ENCODE data around the gene ADAMTS1. TPM values are rescaled to one million over a fixed set of nuclear protein-coding genes. Genes with fewer than 3 reads are reported as not detected.

Gene ADAMTS1
- total RNA-seq, 2 donors from 2014 or later, result 0.31 TPM; not detected in 1

DNA sequence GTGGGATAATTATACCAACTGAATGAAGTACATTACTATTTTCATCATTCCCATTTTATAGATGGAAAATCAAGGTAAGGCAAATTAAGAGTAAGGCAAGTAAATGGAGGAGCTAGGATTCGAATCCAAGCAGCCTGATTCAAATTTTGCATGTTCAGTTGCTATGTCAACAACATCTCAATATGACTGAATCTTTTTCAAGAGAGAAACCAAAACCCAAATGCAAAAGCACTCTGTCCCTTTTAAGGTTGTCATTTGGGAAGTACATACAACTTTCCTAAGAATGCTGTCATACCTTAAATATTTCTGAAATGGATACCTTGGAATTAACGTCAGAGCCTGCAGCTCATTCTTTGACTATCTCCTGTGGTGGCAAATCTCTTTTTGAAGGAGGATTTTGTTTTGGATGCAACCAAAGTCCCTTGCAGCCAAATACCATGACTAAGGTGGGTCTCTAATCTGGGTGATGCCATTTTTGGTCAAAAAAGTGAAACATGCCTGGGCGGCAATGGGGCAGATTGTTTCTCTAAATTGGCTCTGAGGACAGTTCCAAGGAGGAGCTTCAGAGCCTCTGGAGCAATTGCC lies 25.4 kb downstream of the ADAMTS1 start:
- Mint-ChIP-seq H3K27ac (no peak overlapping the region), H3K27me3 (ENCODE audit: low read depth) (no peaks in the 10 kb centered on the region), H3K4me1 (ENCODE audit: low read depth) (no peaks in the 10 kb centered on the region), H3K4me3 (no peak overlapping the region), H3K9me3 (peaks cover 2 to 4% of the 10 kb centered on the region in 2 donors), H3K36me3 (ENCODE audit: insufficient read depth in 2 of 2) (peaks cover 0 to 2% of the 10 kb centered on the region in 2 donors)
- ATAC-seq (replicated peaks in 1 of 2), result no peak
- no peak for DNase-seq

GRCh38 chr21:26818906-26819305 lies 26.3 kb downstream of the ADAMTS1 start:
- no peak overlapping the region for H3K4me3 Mint-ChIP-seq
- H3K4me1 Mint-ChIP-seq (ENCODE audit: low read depth), result no peaks in the 10 kb centered on the region
- ATAC-seq (replicated peaks in 1 of 2) (no peak), DNase-seq (no peak)
- no peaks in the 10 kb centered on the region for H3K27me3 Mint-ChIP-seq (ENCODE audit: low read depth)
- peaks cover 0 to 2% of the 10 kb centered on the region in 2 donors for H3K36me3 Mint-ChIP-seq (ENCODE audit: insufficient read depth in 2 of 2)
- peaks cover 2% of the 10 kb centered on the region in 2 donors for H3K9me3 Mint-ChIP-seq
- no peak overlapping the region for H3K27ac Mint-ChIP-seq

- ATAC-seq (replicated peaks in 1 of 2), result no peak
- Mint-ChIP-seq H3K9me3 (no peaks in the 10 kb centered on the region), H3K36me3 (ENCODE audit: insufficient read depth in 2 of 2) (no peaks in the 10 kb centered on the region), H3K4me3 (no peak overlapping the region), H3K4me1 (ENCODE audit: low read depth) (no peaks in the 10 kb centered on the region), H3K27me3 (ENCODE audit: low read depth) (peaks cover 4% of the 10 kb centered on the region), H3K27ac (no peak overlapping the region)
- no peak for DNase-seq
These were observed 30.0 kb downstream of the ADAMTS1 start for GRCh38 chr21:26815197-26815596.

DNA sequence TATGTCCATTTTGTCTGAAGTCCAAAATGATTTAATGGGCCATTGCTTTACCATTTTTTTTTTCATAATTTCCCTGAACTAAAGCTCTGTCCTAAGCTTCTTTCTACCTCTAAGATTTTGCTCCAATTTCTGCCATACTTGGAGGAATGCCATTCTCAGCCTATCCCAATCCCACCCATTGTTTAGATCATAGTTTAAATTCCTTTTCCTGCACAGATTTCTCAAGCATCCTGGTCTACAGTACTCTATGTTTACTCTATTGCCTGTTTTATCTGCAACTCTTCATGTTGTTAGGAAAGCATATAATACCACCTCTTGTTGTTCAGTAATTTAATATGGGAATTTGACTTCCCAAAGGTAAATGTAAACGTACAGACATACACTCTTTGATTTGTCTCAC lies 30.8 kb downstream of the ADAMTS1 start:
- H3K27ac Mint-ChIP-seq, result no peak overlapping the region
- H3K4me1 Mint-ChIP-seq (ENCODE audit: low read depth), result no peaks in the 10 kb centered on the region
- no peaks in the 10 kb centered on the region for H3K36me3 Mint-ChIP-seq (ENCODE audit: insufficient read depth in 2 of 2)
- no peaks in the 10 kb centered on the region for H3K9me3 Mint-ChIP-seq
- peaks cover 4% of the 10 kb centered on the region for H3K27me3 Mint-ChIP-seq (ENCODE audit: low read depth)
- no peak overlapping the region for H3K4me3 Mint-ChIP-seq
- ATAC-seq (replicated peaks in 1 of 2) (no peak), DNase-seq (no peak)

DNA sequence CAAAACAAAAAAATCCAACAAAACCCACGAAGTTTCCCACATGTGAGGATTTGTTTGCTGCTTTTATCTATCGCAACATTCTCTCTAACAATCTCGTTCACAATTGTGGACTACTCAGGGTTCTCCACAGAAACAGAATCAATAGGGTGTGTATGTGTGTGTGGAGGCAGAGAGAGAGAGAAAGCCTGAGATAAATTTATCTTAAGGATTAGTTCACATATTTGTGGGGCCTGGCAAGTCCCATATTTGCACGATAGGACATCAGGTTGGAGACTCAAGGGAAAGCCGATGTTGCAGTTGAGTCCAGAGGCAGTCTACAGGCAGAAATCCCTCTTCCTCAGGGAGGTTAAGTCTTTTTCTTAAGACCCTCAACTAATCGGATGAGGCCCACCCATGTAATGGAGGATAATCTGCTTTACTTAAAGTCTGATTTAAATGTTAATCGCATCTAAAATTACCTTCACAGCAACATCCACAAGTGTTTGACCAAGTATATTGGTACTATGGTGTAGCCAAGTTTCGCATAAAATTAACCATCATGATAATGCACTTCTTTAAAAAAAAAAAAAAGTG lies 31.7 kb downstream of the ADAMTS1 start:
- H3K4me3 Mint-ChIP-seq, result no peak overlapping the region
- ATAC-seq (replicated peaks in 1 of 2) (no peak), DNase-seq (no peak)
- H3K36me3 Mint-ChIP-seq (ENCODE audit: insufficient read depth in 2 of 2), result no peaks in the 10 kb centered on the region
- H3K27ac Mint-ChIP-seq, result no peak overlapping the region
- H3K27me3 Mint-ChIP-seq (ENCODE audit: low read depth), result peaks cover 4% of the 10 kb centered on the region
- H3K9me3 Mint-ChIP-seq, result no peaks in the 10 kb centered on the region
- H3K4me1 Mint-ChIP-seq (ENCODE audit: low read depth), result no peaks in the 10 kb centered on the region

- DNase-seq (no peak), ATAC-seq (replicated peaks in 1 of 2) (no peak)
- Mint-ChIP-seq H3K27me3 (ENCODE audit: low read depth) (peaks cover 4% of the 10 kb centered on the region), H3K4me3 (no peak overlapping the region), H3K9me3 (no peaks in the 10 kb centered on the region), H3K36me3 (ENCODE audit: insufficient read depth in 2 of 2) (no peaks in the 10 kb centered on the region), H3K4me1 (ENCODE audit: low read depth) (no peaks in the 10 kb centered on the region), H3K27ac (no peak overlapping the region)
These were observed 33.0 kb downstream of the ADAMTS1 start for GRCh38 chr21:26812173-26812572.

DNA sequence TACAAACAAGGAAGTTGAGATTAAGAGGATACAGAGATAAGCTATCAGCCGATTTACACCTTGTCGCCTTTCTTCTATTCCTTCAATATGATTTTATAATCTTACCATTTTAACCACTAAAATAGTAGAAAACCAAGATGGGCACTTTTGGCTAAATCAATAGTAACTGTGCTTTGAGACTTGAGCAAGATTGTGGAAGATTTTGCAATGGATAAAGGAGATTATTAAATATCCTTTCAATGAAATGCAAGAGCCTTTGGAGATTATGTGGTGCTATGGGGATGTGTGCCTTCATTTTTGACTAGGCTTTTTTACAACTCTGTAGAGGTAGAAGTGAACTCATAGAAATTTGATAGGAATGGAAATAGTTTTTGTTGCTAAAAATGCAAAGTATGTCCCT lies 33.7 kb downstream of the ADAMTS1 start:
- no peak for ATAC-seq (replicated peaks in 1 of 2)
- no peak overlapping the region for H3K27ac Mint-ChIP-seq
- H3K27me3 Mint-ChIP-seq (ENCODE audit: low read depth), result peaks cover 4% of the 10 kb centered on the region
- no peaks in the 10 kb centered on the region for H3K36me3 Mint-ChIP-seq (ENCODE audit: insufficient read depth in 2 of 2)
- no peaks in the 10 kb centered on the region for H3K9me3 Mint-ChIP-seq
- DNase-seq, result no peak
- no peaks in the 10 kb centered on the region for H3K4me1 Mint-ChIP-seq (ENCODE audit: low read depth)
- H3K4me3 Mint-ChIP-seq, result no peak overlapping the region

- H3K36me3 Mint-ChIP-seq (ENCODE audit: insufficient read depth in 2 of 2), result no peaks in the 10 kb centered on the region
- H3K9me3 Mint-ChIP-seq, result no peaks in the 10 kb centered on the region
- H3K4me1 Mint-ChIP-seq (ENCODE audit: low read depth), result no peaks in the 10 kb centered on the region
- no peak overlapping the region for H3K27ac Mint-ChIP-seq
- H3K4me3 Mint-ChIP-seq, result no peak overlapping the region
- ATAC-seq (replicated peaks in 1 of 2) (no peak), DNase-seq (no peak)
- H3K27me3 Mint-ChIP-seq (ENCODE audit: low read depth), result peaks cover 4% of the 10 kb centered on the region
These were observed 34.4 kb downstream of the ADAMTS1 start for GRCh38 chr21:26810676-26811415.

- H3K27me3 Mint-ChIP-seq (ENCODE audit: low read depth), result peaks cover 4% of the 10 kb centered on the region
- no peak overlapping the region for H3K27ac Mint-ChIP-seq
- no peaks in the 10 kb centered on the region for H3K9me3 Mint-ChIP-seq
- no peaks in the 10 kb centered on the region for H3K4me1 Mint-ChIP-seq (ENCODE audit: low read depth)
- DNase-seq (no peak), ATAC-seq (replicated peaks in 1 of 2) (no peak)
- no peaks in the 10 kb centered on the region for H3K36me3 Mint-ChIP-seq (ENCODE audit: insufficient read depth in 2 of 2)
- no peak overlapping the region for H3K4me3 Mint-ChIP-seq
These were observed 34.9 kb downstream of the ADAMTS1 start for GRCh38 chr21:26810266-26810665.

GRCh38 chr21:26809745-26810144 lies 35.5 kb downstream of the ADAMTS1 start:
- ATAC-seq (replicated peaks in 1 of 2), result no peak
- no peaks in the 10 kb centered on the region for H3K36me3 Mint-ChIP-seq (ENCODE audit: insufficient read depth in 2 of 2)
- H3K9me3 Mint-ChIP-seq, result no peaks in the 10 kb centered on the region
- no peak overlapping the region for H3K4me3 Mint-ChIP-seq
- H3K27me3 Mint-ChIP-seq (ENCODE audit: low read depth), result peaks cover 4% of the 10 kb centered on the region
- no peak for DNase-seq
- H3K27ac Mint-ChIP-seq, result no peak overlapping the region
- H3K4me1 Mint-ChIP-seq (ENCODE audit: low read depth), result no peaks in the 10 kb centered on the region

GRCh38 chr21:26806801-26807295 lies 38.4 kb downstream of the ADAMTS1 start:
- DNase-seq, result no peak
- no peak overlapping the region for H3K27ac Mint-ChIP-seq
- no peaks in the 10 kb centered on the region for H3K4me1 Mint-ChIP-seq (ENCODE audit: low read depth)
- peak in 1 of 2 donors; percentile 20 for ATAC-seq (replicated peaks in 1 of 2)
- no peaks in the 10 kb centered on the region for H3K36me3 Mint-ChIP-seq (ENCODE audit: insufficient read depth in 2 of 2)
- H3K9me3 Mint-ChIP-seq, result no peaks in the 10 kb centered on the region
- no peaks in the 10 kb centered on the region for H3K27me3 Mint-ChIP-seq (ENCODE audit: low read depth)
- no peak overlapping the region for H3K4me3 Mint-ChIP-seq

DNA sequence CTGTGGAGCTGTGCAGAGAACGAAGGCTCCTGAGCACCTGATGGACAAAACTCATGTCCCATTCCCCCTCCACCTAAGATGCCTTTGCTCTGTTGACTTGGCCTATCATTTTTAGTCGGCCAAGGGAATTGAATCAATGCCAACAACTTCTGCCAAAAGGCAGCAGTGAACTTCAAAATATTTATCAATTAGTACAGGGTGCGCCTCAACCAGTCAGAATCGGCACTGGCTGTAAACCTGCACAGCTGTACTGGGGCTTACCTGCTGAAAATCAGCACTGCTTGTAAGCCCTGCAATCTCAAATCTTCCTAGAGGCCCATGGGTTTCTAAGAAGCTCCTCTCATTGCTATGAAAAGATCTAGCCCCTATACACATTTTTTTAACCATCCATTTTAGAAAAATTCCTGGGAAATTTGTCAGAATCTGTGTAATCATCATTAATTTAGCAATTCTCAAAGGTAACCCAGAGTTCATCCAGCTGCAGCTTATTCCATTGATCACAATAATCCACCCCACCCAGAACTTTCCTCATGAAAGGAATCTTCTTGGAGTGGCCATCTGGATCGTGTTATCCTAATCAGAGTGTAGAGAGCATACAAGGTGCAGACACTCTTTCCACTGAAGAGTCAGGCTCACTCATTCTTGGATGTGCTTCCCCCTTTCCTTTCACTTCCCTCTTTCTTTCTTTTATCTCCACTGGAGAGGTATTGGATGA lies 40.2 kb downstream of the ADAMTS1 start:
- Mint-ChIP-seq H3K4me3 (no peak overlapping the region), H3K4me1 (ENCODE audit: low read depth) (no peaks in the 10 kb centered on the region), H3K27me3 (ENCODE audit: low read depth) (peaks cover 5% of the 10 kb centered on the region), H3K27ac (no peak overlapping the region), H3K9me3 (no peaks in the 10 kb centered on the region), H3K36me3 (ENCODE audit: insufficient read depth in 2 of 2) (no peaks in the 10 kb centered on the region)
- DNase-seq (no peak), ATAC-seq (replicated peaks in 1 of 2) (no peak)

DNA sequence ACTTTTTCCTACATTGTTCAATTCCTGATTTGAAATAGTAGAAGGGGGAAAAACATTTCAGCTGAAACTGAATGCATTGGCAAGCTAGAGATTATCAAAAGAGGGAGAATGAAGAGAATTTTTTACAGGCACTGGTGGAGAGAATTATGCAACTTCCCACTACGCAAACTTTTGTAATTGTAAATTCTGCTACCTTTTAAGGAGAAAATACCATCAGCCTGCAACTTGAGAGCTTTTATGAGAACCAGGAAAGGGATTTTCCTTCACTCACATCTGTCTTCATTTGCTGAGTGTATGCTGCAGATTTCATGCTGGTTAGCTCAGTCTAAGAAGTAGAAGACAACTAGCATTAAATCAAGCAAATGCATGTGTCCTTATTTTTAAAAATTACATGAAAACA lies 43.7 kb downstream of the ADAMTS1 start:
- DNase-seq, result no peak
- ATAC-seq (replicated peaks in 1 of 2), result no peak
- Mint-ChIP-seq H3K4me1 (ENCODE audit: low read depth) (no peaks in the 10 kb centered on the region), H3K9me3 (no peaks in the 10 kb centered on the region), H3K36me3 (ENCODE audit: insufficient read depth in 2 of 2) (no peaks in the 10 kb centered on the region), H3K27me3 (ENCODE audit: low read depth) (peaks cover 23% of the 10 kb centered on the region), H3K4me3 (no peak overlapping the region), H3K27ac (no peak overlapping the region)
